ENCODE measurements around the gene RPP30.

Gene RPP30

GRCh38 chr10:90871766-90872647 is at the start of gene RPP30:
TSS of gene RPP30 (plus strand) at chr10:90871974. CDS start at chr10:90871987, 13 bp downstream.
- peaks cover 11 to 12% of the 10 kb centered on the region in 2 donors for H3K36me3 ChIP-seq (ENCODE audit: control insufficient read depth in 2 of 2, insufficient read depth in 2 of 2, low read length in 2 of 2)
- peaks cover 2 to 4% of the 10 kb centered on the region in 2 donors for H3K9me3 ChIP-seq (ENCODE audit: control insufficient read depth in 2 of 2, low read length in 2 of 2)
- peak within 1 kb of the TSS; percentile 66 to 93 for H3K9ac ChIP-seq (ENCODE audit: low read depth in 1 of 2, low read length in 2 of 2)
- H3K27me3 ChIP-seq (ENCODE audit: control insufficient read depth in 2 of 2, insufficient read depth in 2 of 2, low read length in 2 of 2): peaks cover 2 to 3% of the 10 kb centered on the region in 2 donors
- peaks cover 4 to 7% of the 10 kb centered on the region in 2 donors for H3K4me1 ChIP-seq (ENCODE audit: control insufficient read depth in 2 of 2, insufficient read depth in 2 of 2, low read length in 2 of 2)
- H3K27ac ChIP-seq (ENCODE audit: low read depth in 2 of 2, low read length in 2 of 2): peak within 1 kb of the TSS in 1 of 2 donors; percentile 59
- H3K4me3 ChIP-seq (ENCODE audit: low read length in 2 of 2): peak within 1 kb of the TSS; percentile 72 to 90

- H3K9me3 ChIP-seq (ENCODE audit: control insufficient read depth in 2 of 2, low read length in 2 of 2): peaks cover 0 to 5% of the 10 kb centered on the region in 2 donors
- H3K36me3 ChIP-seq (ENCODE audit: control insufficient read depth in 2 of 2, insufficient read depth in 2 of 2, low read length in 2 of 2): no peaks in the 10 kb centered on the region
- no peak overlapping the region for H3K27ac ChIP-seq (ENCODE audit: low read depth in 2 of 2, low read length in 2 of 2)
- H3K27me3 ChIP-seq (ENCODE audit: control insufficient read depth in 2 of 2, insufficient read depth in 2 of 2, low read length in 2 of 2): no peaks in the 10 kb centered on the region
- H3K4me1 ChIP-seq (ENCODE audit: control insufficient read depth in 2 of 2, insufficient read depth in 2 of 2, low read length in 2 of 2): no peaks in the 10 kb centered on the region
- no peak overlapping the region for H3K4me3 ChIP-seq (ENCODE audit: low read length in 2 of 2)
- H3K9ac ChIP-seq (ENCODE audit: low read depth in 1 of 2, low read length in 2 of 2): no peak overlapping the region
These were observed 49.3 kb upstream of the RPP30 start for GRCh38 chr10:90822508-90822907.

DNA sequence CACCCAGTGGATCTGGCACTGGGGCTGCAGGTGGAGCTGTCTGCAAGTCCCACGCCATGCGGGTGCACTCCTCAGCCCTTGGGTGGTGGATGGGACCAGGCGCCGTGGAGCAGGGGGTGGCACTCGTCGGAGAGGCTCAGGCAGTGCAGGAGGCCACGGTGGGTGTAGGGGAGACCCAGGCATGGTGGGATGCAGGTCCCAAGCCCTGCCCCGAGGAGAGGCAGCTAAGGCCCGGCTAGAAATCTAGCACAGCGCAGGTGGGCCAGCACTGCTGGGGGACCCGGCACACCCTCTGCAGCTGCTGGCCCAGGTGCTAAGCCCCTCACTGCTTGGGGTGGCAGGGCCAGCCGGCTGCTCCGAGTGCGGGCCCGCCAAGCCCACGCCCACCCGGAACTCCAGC is 39.7 kb upstream of the RPP30 start:
- Histone ChIP-seq H3K9ac (ENCODE audit: low read depth in 1 of 2, low read length in 2 of 2) (no peak overlapping the region), H3K4me1 (ENCODE audit: control insufficient read depth in 2 of 2, insufficient read depth in 2 of 2, low read length in 2 of 2) (no peaks in the 10 kb centered on the region), H3K27me3 (ENCODE audit: control insufficient read depth in 2 of 2, insufficient read depth in 2 of 2, low read length in 2 of 2) (no peaks in the 10 kb centered on the region), H3K27ac (ENCODE audit: low read depth in 2 of 2, low read length in 2 of 2) (no peak overlapping the region), H3K4me3 (ENCODE audit: low read length in 2 of 2) (no peak overlapping the region), H3K36me3 (ENCODE audit: control insufficient read depth in 2 of 2, insufficient read depth in 2 of 2, low read length in 2 of 2) (no peaks in the 10 kb centered on the region), H3K9me3 (ENCODE audit: control insufficient read depth in 2 of 2, low read length in 2 of 2) (no peaks in the 10 kb centered on the region)

- Histone ChIP-seq H3K27me3 (ENCODE audit: control insufficient read depth in 2 of 2, insufficient read depth in 2 of 2, low read length in 2 of 2) (no peaks in the 10 kb centered on the region), H3K27ac (ENCODE audit: low read depth in 2 of 2, low read length in 2 of 2) (no peak overlapping the region), H3K9me3 (ENCODE audit: control insufficient read depth in 2 of 2, low read length in 2 of 2) (no peaks in the 10 kb centered on the region), H3K4me1 (ENCODE audit: control insufficient read depth in 2 of 2, insufficient read depth in 2 of 2, low read length in 2 of 2) (no peaks in the 10 kb centered on the region), H3K36me3 (ENCODE audit: control insufficient read depth in 2 of 2, insufficient read depth in 2 of 2, low read length in 2 of 2) (no peaks in the 10 kb centered on the region), H3K9ac (ENCODE audit: low read depth in 1 of 2, low read length in 2 of 2) (no peak overlapping the region), H3K4me3 (ENCODE audit: low read length in 2 of 2) (no peak overlapping the region)
These were observed 37.4 kb upstream of the RPP30 start for GRCh38 chr10:90834326-90834725.

- Histone ChIP-seq H3K27me3 (ENCODE audit: control insufficient read depth in 2 of 2, insufficient read depth in 2 of 2, low read length in 2 of 2) (no peaks in the 10 kb centered on the region), H3K9me3 (ENCODE audit: control insufficient read depth in 2 of 2, low read length in 2 of 2) (no peaks in the 10 kb centered on the region), H3K27ac (ENCODE audit: low read depth in 2 of 2, low read length in 2 of 2) (no peak overlapping the region), H3K9ac (ENCODE audit: low read depth in 1 of 2, low read length in 2 of 2) (no peak overlapping the region), H3K36me3 (ENCODE audit: control insufficient read depth in 2 of 2, insufficient read depth in 2 of 2, low read length in 2 of 2) (no peaks in the 10 kb centered on the region), H3K4me3 (ENCODE audit: low read length in 2 of 2) (no peak overlapping the region), H3K4me1 (ENCODE audit: control insufficient read depth in 2 of 2, insufficient read depth in 2 of 2, low read length in 2 of 2) (no peaks in the 10 kb centered on the region)
These were observed 34.3 kb upstream of the RPP30 start for GRCh38 chr10:90837486-90837885.

GRCh38 chr10:90842725-90843124 is 29.0 kb upstream of the RPP30 start:
- H3K27me3 ChIP-seq (ENCODE audit: control insufficient read depth in 2 of 2, insufficient read depth in 2 of 2, low read length in 2 of 2): no peaks in the 10 kb centered on the region
- no peak overlapping the region for H3K27ac ChIP-seq (ENCODE audit: low read depth in 2 of 2, low read length in 2 of 2)
- H3K9ac ChIP-seq (ENCODE audit: low read depth in 1 of 2, low read length in 2 of 2): no peak overlapping the region
- H3K9me3 ChIP-seq (ENCODE audit: control insufficient read depth in 2 of 2, low read length in 2 of 2): no peaks in the 10 kb centered on the region
- H3K4me3 ChIP-seq (ENCODE audit: low read length in 2 of 2): no peak overlapping the region
- no peaks in the 10 kb centered on the region for H3K36me3 ChIP-seq (ENCODE audit: control insufficient read depth in 2 of 2, insufficient read depth in 2 of 2, low read length in 2 of 2)
- H3K4me1 ChIP-seq (ENCODE audit: control insufficient read depth in 2 of 2, insufficient read depth in 2 of 2, low read length in 2 of 2): no peaks in the 10 kb centered on the region

DNA sequence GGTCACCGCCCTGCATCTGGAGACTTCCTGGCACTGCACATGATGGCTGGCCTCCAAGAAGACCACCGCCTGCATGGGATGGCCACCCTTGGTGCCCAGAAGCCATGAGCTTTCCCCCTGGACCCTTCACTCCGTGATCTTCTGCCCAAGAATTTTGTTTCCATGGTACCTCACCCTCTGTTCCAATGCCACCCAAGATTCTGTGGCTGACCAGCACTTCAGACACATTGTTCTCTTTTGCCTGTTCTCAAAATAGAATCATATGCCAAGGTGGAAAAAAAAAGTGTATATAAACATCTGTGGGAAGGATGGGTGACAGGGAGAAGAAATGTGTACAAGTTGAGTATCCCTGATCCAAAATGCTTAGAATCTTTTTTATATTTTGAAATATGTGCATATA is 26.0 kb upstream of the RPP30 start:
- H3K27ac ChIP-seq (ENCODE audit: low read depth in 2 of 2, low read length in 2 of 2): no peak overlapping the region
- peaks cover 0 to 4% of the 10 kb centered on the region in 2 donors for H3K9me3 ChIP-seq (ENCODE audit: control insufficient read depth in 2 of 2, low read length in 2 of 2)
- no peak overlapping the region for H3K4me3 ChIP-seq (ENCODE audit: low read length in 2 of 2)
- no peaks in the 10 kb centered on the region for H3K36me3 ChIP-seq (ENCODE audit: control insufficient read depth in 2 of 2, insufficient read depth in 2 of 2, low read length in 2 of 2)
- no peak overlapping the region for H3K9ac ChIP-seq (ENCODE audit: low read depth in 1 of 2, low read length in 2 of 2)
- H3K27me3 ChIP-seq (ENCODE audit: control insufficient read depth in 2 of 2, insufficient read depth in 2 of 2, low read length in 2 of 2): no peaks in the 10 kb centered on the region
- H3K4me1 ChIP-seq (ENCODE audit: control insufficient read depth in 2 of 2, insufficient read depth in 2 of 2, low read length in 2 of 2): no peaks in the 10 kb centered on the region

GRCh38 chr10:90846746-90847145 is 25.0 kb upstream of the RPP30 start:
- Histone ChIP-seq H3K36me3 (ENCODE audit: control insufficient read depth in 2 of 2, insufficient read depth in 2 of 2, low read length in 2 of 2) (no peaks in the 10 kb centered on the region), H3K9me3 (ENCODE audit: control insufficient read depth in 2 of 2, low read length in 2 of 2) (peaks cover 0 to 6% of the 10 kb centered on the region in 2 donors), H3K27ac (ENCODE audit: low read depth in 2 of 2, low read length in 2 of 2) (no peak overlapping the region), H3K27me3 (ENCODE audit: control insufficient read depth in 2 of 2, insufficient read depth in 2 of 2, low read length in 2 of 2) (no peaks in the 10 kb centered on the region), H3K4me3 (ENCODE audit: low read length in 2 of 2) (no peak overlapping the region), H3K9ac (ENCODE audit: low read depth in 1 of 2, low read length in 2 of 2) (no peak overlapping the region), H3K4me1 (ENCODE audit: control insufficient read depth in 2 of 2, insufficient read depth in 2 of 2, low read length in 2 of 2) (no peaks in the 10 kb centered on the region)

GRCh38 chr10:90847436-90847835 is 24.3 kb upstream of the RPP30 start:
- Histone ChIP-seq H3K9ac (ENCODE audit: low read depth in 1 of 2, low read length in 2 of 2) (no peak overlapping the region), H3K4me3 (ENCODE audit: low read length in 2 of 2) (no peak overlapping the region), H3K4me1 (ENCODE audit: control insufficient read depth in 2 of 2, insufficient read depth in 2 of 2, low read length in 2 of 2) (no peaks in the 10 kb centered on the region), H3K27ac (ENCODE audit: low read depth in 2 of 2, low read length in 2 of 2) (no peak overlapping the region), H3K9me3 (ENCODE audit: control insufficient read depth in 2 of 2, low read length in 2 of 2) (peaks cover 0 to 6% of the 10 kb centered on the region in 2 donors), H3K36me3 (ENCODE audit: control insufficient read depth in 2 of 2, insufficient read depth in 2 of 2, low read length in 2 of 2) (no peaks in the 10 kb centered on the region), H3K27me3 (ENCODE audit: control insufficient read depth in 2 of 2, insufficient read depth in 2 of 2, low read length in 2 of 2) (no peaks in the 10 kb centered on the region)

GRCh38 chr10:90849956-90850749 is 21.6 kb upstream of the RPP30 start:
- Histone ChIP-seq H3K9me3 (ENCODE audit: control insufficient read depth in 2 of 2, low read length in 2 of 2) (peaks cover 0 to 6% of the 10 kb centered on the region in 2 donors), H3K27me3 (ENCODE audit: control insufficient read depth in 2 of 2, insufficient read depth in 2 of 2, low read length in 2 of 2) (peaks cover 2 to 12% of the 10 kb centered on the region in 2 donors), H3K4me1 (ENCODE audit: control insufficient read depth in 2 of 2, insufficient read depth in 2 of 2, low read length in 2 of 2) (no peaks in the 10 kb centered on the region), H3K9ac (ENCODE audit: low read depth in 1 of 2, low read length in 2 of 2) (no peak overlapping the region), H3K4me3 (ENCODE audit: low read length in 2 of 2) (no peak overlapping the region), H3K36me3 (ENCODE audit: control insufficient read depth in 2 of 2, insufficient read depth in 2 of 2, low read length in 2 of 2) (no peaks in the 10 kb centered on the region), H3K27ac (ENCODE audit: low read depth in 2 of 2, low read length in 2 of 2) (no peak overlapping the region)
